Suprapubic skin (tissue), 4 donors: ENCODE data around the gene POLD3. TPM values are rescaled to one million over a fixed set of nuclear protein-coding genes. Genes with fewer than 3 reads are reported as not detected.

ENCODE experiments used
- DNase-seq, 2 donors: peaks; one replicate each; pipeline ENCODE4 v3.0.0-alpha.2; 2019; ENCODE audit warnings: low spot score in 2 of 2
- H3K27ac ChIP-seq: fragments of 200-600 bp; sonication (generic); one replicate; pipeline ENCODE4 v1.5.1; 2019
- H3K27me3 ChIP-seq: fragments of 200-600 bp; sonication (generic); one replicate; pipeline ENCODE4 v1.5.1; 2019
- H3K36me3 ChIP-seq: fragments of 200-600 bp; sonication (generic); one replicate; pipeline ENCODE4 v1.5.1; 2019
- H3K4me1 ChIP-seq: fragments of 200-600 bp; sonication (generic); one replicate; pipeline ENCODE4 v1.5.1; 2019
- H3K4me3 ChIP-seq: fragments of 200-600 bp; sonication (generic); one replicate; pipeline ENCODE4 v1.5.1; 2019; ENCODE audit warnings: mild to moderate bottlenecking
- H3K9me3 ChIP-seq: fragments of 200-600 bp; sonication (generic); one replicate; pipeline ENCODE4 v1.5.1; 2019
- CTCF ChIP-seq, 2 donors: fragments of 200-600 bp in 1 of 2; fragments of 450-650 bp in 1 of 2; sonication (generic) in 1 of 2; IDR thresholded peaks; one replicate each; pipeline ENCODE4 v1.5.1; 2016 to 2019; ENCODE audit warnings: antibody characterized with exemption in 2 of 2, mild to moderate bottlenecking in 1 of 2, moderate library complexity in 1 of 2
- EP300 ChIP-seq: sonication (generic); formaldehyde crosslinking; IDR thresholded peaks from one replicate; pipeline ENCODE4 v1.6.1; 2017; ENCODE audit warnings: antibody characterized with exemption
- POLR2A ChIP-seq, 2 donors: fragments of 450-650 bp; IDR thresholded peaks; one replicate each; pipeline ENCODE4 v1.6.1; 2017; ENCODE audit warnings: antibody characterized with exemption in 2 of 2, mild to moderate bottlenecking in 2 of 2, moderate library complexity in 2 of 2
- POLR2AphosphoS5 ChIP-seq, 3 donors: sonication (generic); formaldehyde crosslinking; IDR thresholded peaks; one replicate each; pipeline ENCODE4 v1.6.1; 2017; ENCODE audit warnings: antibody characterized with exemption in 3 of 3
- WGBS: methylation state at CpG from one replicate; pipeline ENCODE4 v1.1.5; 2018; 5-methylcytosine and 5-hydroxymethylcytosine counted together
- total RNA-seq, 4 donors: library from RNA; depleted of rRNA; stranded (reverse); fragments of >200 nt; gene quantifications; one replicate each; pipeline ENCODE4 v1.1.0, GENCODE V29; 2016

Gene POLD3
- total RNA-seq, 4 donors from 2014 or later = 10.9 to 26.6 (median 14.7) TPM

- 91% methylated on average over 5 of the region's 5 CpGs for WGBS
- Histone ChIP-seq H3K9me3 (no peaks in the 10 kb centered on the region), H3K4me3 (no peak overlapping the region)
These were observed 13.0 kb downstream of the POLD3 start for GRCh38 chr11:74605403-74605802.

GRCh38 chr11:74608431-74608830, 16.0 kb downstream of the POLD3 start:
- Histone ChIP-seq H3K9me3 (no peaks in the 10 kb centered on the region), H3K4me3 (no peak overlapping the region), H3K27me3 (no peaks in the 10 kb centered on the region), H3K4me1 (peaks cover 13% of the 10 kb centered on the region), H3K36me3 (peaks cover 19% of the 10 kb centered on the region), H3K27ac (no peak overlapping the region)
- 83% methylated on average over 4 of the region's 4 CpGs for WGBS
- TF ChIP-seq POLR2AphosphoS5 (IDR thresholded peaks at IDR 0.05) (no peak), POLR2A (IDR thresholded peaks at IDR 0.05) (no peak), EP300 (no peak), CTCF (IDR thresholded peaks at IDR 0.05) (no peak)
- DNase-seq = no peak

More at GRCh38 chr11:74605403-74605802, 13.0 kb downstream of the POLD3 start:
- Histone ChIP-seq H3K27ac (no peak overlapping the region), H3K36me3 (peaks cover 19% of the 10 kb centered on the region), H3K4me1 (no peaks in the 10 kb centered on the region), H3K27me3 (no peaks in the 10 kb centered on the region)
- no peak for DNase-seq
- TF ChIP-seq POLR2A (IDR thresholded peaks at IDR 0.05) (no peak), POLR2AphosphoS5 (IDR thresholded peaks at IDR 0.05) (no peak), CTCF (IDR thresholded peaks at IDR 0.05) (no peak), EP300 (no peak)

GRCh38 chr11:74611369-74611861, 19.0 kb downstream of the POLD3 start:
- DNase-seq = no peak
- Histone ChIP-seq H3K4me1 (peaks cover 13% of the 10 kb centered on the region), H3K27me3 (no peaks in the 10 kb centered on the region), H3K27ac (peak overlapping the region; percentile 46), H3K9me3 (no peaks in the 10 kb centered on the region), H3K36me3 (peaks cover 23% of the 10 kb centered on the region), H3K4me3 (no peak overlapping the region)
- WGBS = 37% methylated on average over 2 of the region's 2 CpGs
- TF ChIP-seq POLR2AphosphoS5 (IDR thresholded peaks at IDR 0.05) = no peak
- TF ChIP-seq CTCF (IDR thresholded peaks at IDR 0.05) = peak in 1 of 2 donors; percentile 12
- TF ChIP-seq EP300 = no peak
- no peak for TF ChIP-seq POLR2A (IDR thresholded peaks at IDR 0.05)

- TF ChIP-seq POLR2AphosphoS5 (IDR thresholded peaks at IDR 0.05) = no peak
- no peak for TF ChIP-seq CTCF (IDR thresholded peaks at IDR 0.05)
- peaks cover 13% of the 10 kb centered on the region for H3K4me1 ChIP-seq
- no peak overlapping the region for H3K27ac ChIP-seq
- H3K36me3 ChIP-seq = peaks cover 35% of the 10 kb centered on the region
- WGBS = 89% methylated on average over 3 of the region's 3 CpGs
- no peak for DNase-seq
- H3K27me3 ChIP-seq = no peaks in the 10 kb centered on the region
- no peak overlapping the region for H3K4me3 ChIP-seq
- no peaks in the 10 kb centered on the region for H3K9me3 ChIP-seq
These were observed 20.5 kb downstream of the POLD3 start for GRCh38 chr11:74612877-74613276.

GRCh38 chr11:74615311-74615710, 22.9 kb downstream of the POLD3 start:
- H3K9me3 ChIP-seq = no peaks in the 10 kb centered on the region
- 85% methylated on average over 1 of the region's 1 CpG for WGBS
- no peak for DNase-seq
- peaks cover 52% of the 10 kb centered on the region for H3K36me3 ChIP-seq
- H3K4me1 ChIP-seq = peaks cover 13% of the 10 kb centered on the region
- TF ChIP-seq POLR2A (IDR thresholded peaks at IDR 0.05) (no peak), EP300 (no peak), POLR2AphosphoS5 (IDR thresholded peaks at IDR 0.05) (no peak), CTCF (IDR thresholded peaks at IDR 0.05) (no peak)
- H3K27me3 ChIP-seq = no peaks in the 10 kb centered on the region
- H3K4me3 ChIP-seq = no peak overlapping the region
- H3K27ac ChIP-seq = no peak overlapping the region
